HS-27A (cell line): ENCODE data around the gene GPR132.

Experiments
- DNase-seq: peaks from one replicate; pipeline ENCODE4 v3.0.0-alpha.2; 2012; ENCODE audit warnings: low read depth, missing footprints

Gene GPR132

GRCh38 chr14:105020815-105021655 lies 44.2 kb downstream of the GPR132 start, which contains the start of gene CDCA4:
TSS of gene CDCA4 (minus strand) at chr14:105021083. CDS start at chr14:105011929, 9,154 bp downstream.
- peak; percentile 83 for DNase-seq

GRCh38 chr14:105019861-105020814 lies 45.1 kb downstream of the GPR132 start:
- DNase-seq = no peak

GRCh38 chr14:105018414-105018813 lies 46.8 kb downstream of the GPR132 start:
- DNase-seq = no peak

- DNase-seq = no peak
Observed at GRCh38 chr14:105015905-105016304, 49.3 kb downstream of the GPR132 start.

- no peak for DNase-seq
Observed at GRCh38 chr14:105015242-105015641, 50.0 kb downstream of the GPR132 start.

GRCh38 chr14:105014631-105015030 lies 50.6 kb downstream of the GPR132 start:
- DNase-seq = no peak

- no peak for DNase-seq
Observed at GRCh38 chr14:105014032-105014431, 51.2 kb downstream of the GPR132 start.

- no peak for DNase-seq
Observed at GRCh38 chr14:105013150-105013785, 52.0 kb downstream of the GPR132 start.

GRCh38 chr14:105012171-105012985 lies 52.9 kb downstream of the GPR132 start:
- no peak for DNase-seq

GRCh38 chr14:105011312-105011990 lies 53.8 kb downstream of the GPR132 start:
- no peak for DNase-seq

GRCh38 chr14:105010891-105011291 lies 54.3 kb downstream of the GPR132 start:
- no peak for DNase-seq

- DNase-seq = no peak
Observed at GRCh38 chr14:105010106-105010505, 55.1 kb downstream of the GPR132 start.

- no peak for DNase-seq
Observed at GRCh38 chr14:105007593-105008264, 57.5 kb downstream of the GPR132 start.

- DNase-seq = no peak
Observed at GRCh38 chr14:105006831-105007592, 58.2 kb downstream of the GPR132 start.

GRCh38 chr14:105005929-105006830 lies 59.0 kb downstream of the GPR132 start:
- DNase-seq = no peak

- DNase-seq = no peak
Observed at GRCh38 chr14:105005329-105005928, 59.8 kb downstream of the GPR132 start.
